ENCODE data around the gene NCBP2. TPM values are rescaled to one million over a fixed set of nuclear protein-coding genes. Genes with fewer than 3 reads are reported as not detected.

The NCBP2 gene
- total RNA-seq, 6 experiments from 2014 or later: 12.9 to 24.6 (median 19.1) TPM

- no peak for DNase-seq
- H3K36me3 ChIP-seq: peaks cover 0 to 5% (median 2%) of the 10 kb centered on the region in 4 donors
- no peaks in the 10 kb centered on the region for H3K27me3 ChIP-seq
- intact Hi-C loops (cut with DNase I): no loop called here
- H3K4me3 ChIP-seq: no peak overlapping the region
- H3K27ac ChIP-seq: no peak overlapping the region
- H3K9me3 ChIP-seq: no peaks in the 10 kb centered on the region
- no peak for TF ChIP-seq POLR2A (IDR thresholded peaks at IDR 0.05)
- TF ChIP-seq CTCF (IDR thresholded peaks at IDR 0.05): no peak
- ATAC-seq: no peak
- no peaks in the 10 kb centered on the region for H3K4me1 ChIP-seq
- 77% methylated on average over 2 of the region's 2 CpGs for WGBS (ENCODE audit: insufficient coverage, low coverage, low lambda C conversion rate, missing lambda C conversion rate)
Measured at GRCh38 chr3:196918968-196919367, 23.4 kb downstream of the NCBP2 start.

- TF ChIP-seq CTCF (IDR thresholded peaks at IDR 0.05): no peak
- TF ChIP-seq POLR2A (IDR thresholded peaks at IDR 0.05): no peak
Measured at GRCh38 chr3:196916995-196917394, 25.3 kb downstream of the NCBP2 start.

GRCh38 chr3:196916221-196916620 is 26.1 kb downstream of the NCBP2 start:
- DNase-seq (no peak), ATAC-seq (no peak)
- H3K27ac ChIP-seq: no peak overlapping the region
- TF ChIP-seq CTCF (IDR thresholded peaks at IDR 0.05): no peak
- no peak for TF ChIP-seq POLR2A (IDR thresholded peaks at IDR 0.05)
- 100% methylated on average over 1 of the region's 1 CpG for WGBS (ENCODE audit: insufficient coverage, low coverage, low lambda C conversion rate, missing lambda C conversion rate)
- no peaks in the 10 kb centered on the region for H3K27me3 ChIP-seq
- peaks cover 0 to 5% (median 2%) of the 10 kb centered on the region in 4 donors for H3K36me3 ChIP-seq
- H3K9me3 ChIP-seq: no peaks in the 10 kb centered on the region
- no peak overlapping the region for H3K4me3 ChIP-seq
- intact Hi-C loops (cut with DNase I): no loop called here
- no peaks in the 10 kb centered on the region for H3K4me1 ChIP-seq

More at GRCh38 chr3:196916995-196917394, 25.3 kb downstream of the NCBP2 start:
- no peak for ATAC-seq
- Histone ChIP-seq H3K4me1 (no peaks in the 10 kb centered on the region), H3K27me3 (no peaks in the 10 kb centered on the region), H3K36me3 (peaks cover 0 to 5% (median 2%) of the 10 kb centered on the region in 4 donors), H3K27ac (no peak overlapping the region), H3K9me3 (no peaks in the 10 kb centered on the region), H3K4me3 (no peak overlapping the region)
- DNase-seq: no peak
- 100% methylated on average over 2 of the region's 3 CpGs for WGBS (ENCODE audit: insufficient coverage, low coverage, low lambda C conversion rate, missing lambda C conversion rate)
- intact Hi-C loops (cut with DNase I): no loop called here

- Histone ChIP-seq H3K27me3 (no peaks in the 10 kb centered on the region), H3K4me3 (no peak overlapping the region), H3K4me1 (no peaks in the 10 kb centered on the region), H3K36me3 (peaks cover 0 to 5% (median 2%) of the 10 kb centered on the region in 4 donors), H3K9me3 (no peaks in the 10 kb centered on the region), H3K27ac (no peak overlapping the region)
- no peak for DNase-seq
- 94% methylated on average over 3 of the region's 3 CpGs for WGBS (ENCODE audit: insufficient coverage, low coverage, low lambda C conversion rate, missing lambda C conversion rate)
- TF ChIP-seq CTCF (IDR thresholded peaks at IDR 0.05) (no peak), POLR2A (IDR thresholded peaks at IDR 0.05) (no peak)
- ATAC-seq: no peak
- intact Hi-C loops (cut with DNase I): no loop called here
Measured at GRCh38 chr3:196915375-196915774, 27.0 kb downstream of the NCBP2 start.

GRCh38 chr3:196914866-196915265 is 27.5 kb downstream of the NCBP2 start:
- no peak for ATAC-seq
- intact Hi-C loops (cut with DNase I): no loop called here
- WGBS (ENCODE audit: insufficient coverage, low coverage, low lambda C conversion rate, missing lambda C conversion rate): 100% methylated on average over 1 of the region's 4 CpGs
- no peaks in the 10 kb centered on the region for H3K27me3 ChIP-seq
- peaks cover 0 to 5% (median 2%) of the 10 kb centered on the region in 4 donors for H3K36me3 ChIP-seq
- DNase-seq: no peak
- TF ChIP-seq POLR2A (IDR thresholded peaks at IDR 0.05) (no peak), CTCF (IDR thresholded peaks at IDR 0.05) (no peak)
- no peaks in the 10 kb centered on the region for H3K4me1 ChIP-seq
- H3K9me3 ChIP-seq: no peaks in the 10 kb centered on the region
- H3K27ac ChIP-seq: no peak overlapping the region
- no peak overlapping the region for H3K4me3 ChIP-seq

Data from right lobe of liver (tissue), 6 donors.